B cell (primary cell): ENCODE data around the gene NPAS3. TPM values are rescaled to one million over a fixed set of nuclear protein-coding genes. Genes with fewer than 3 reads are reported as not detected.

Source experiments
- ATAC-seq: fragments of 200-7000 bp; cut with Tn5 transposase; one replicate; pipeline ENCODE4 v1.10.0; 2021; ENCODE audit warnings: low read depth, mild to moderate bottlenecking, moderate number of reproducible peaks, moderate library complexity
- CTCF ChIA-PET: fragments of 350-600 bp; sonication (Branson Sonifier 250); formaldehyde crosslinking; loops from one replicate; lab custom pipeline; 2021; ENCODE audit warnings: antibody characterized with exemption, inconsistent platforms; lab: Charles Lee
- POLR2A ChIA-PET: fragments of 350-600 bp; sonication (Branson Sonifier 250); formaldehyde crosslinking; loops from one replicate; lab custom pipeline; 2021; ENCODE audit warnings: antibody characterized with exemption; lab: Charles Lee
- DNase-seq: peaks from one replicate; pipeline ENCODE4 v3.0.0; 2013
- H2AFZ ChIP-seq: 2 replicates; pipeline ENCODE4 v1.6.1; 2012; ENCODE audit warnings: mild to moderate bottlenecking, low read depth, low read length; ENCODE audit not compliant: insufficient read depth, poor library complexity, severe bottlenecking
- H3K27ac ChIP-seq, 2 donors: 1 replicate in 1 of 2; 2 replicates in 1 of 2; pipeline ENCODE4 v1.5.1; 2012 to 2013; ENCODE audit warnings: low read length in 2 of 2, mild to moderate bottlenecking in 2 of 2, moderate library complexity in 1 of 2
- H3K27me3 ChIP-seq, 4 experiments: fragments of 200-600 bp in 1 of 4; sonication (generic) in 1 of 4; replicated peaks in 1 of 4; 1 replicate in 2 of 4; 2 replicates in 2 of 4; pipeline versions ENCODE4 v1.6.1 to v1.7.0; 2013 to 2016; ENCODE audit warnings: low read length in 3 of 4, mild to moderate bottlenecking in 2 of 4, mixed read lengths in 1 of 4, moderate library complexity in 1 of 4; ENCODE audit not compliant: insufficient read depth in 4 of 4, control insufficient read depth in 3 of 4; ENCODE audit errors: control extremely low read depth in 1 of 4
- H3K36me3 ChIP-seq, 2 experiments: replicated peaks in 1 of 2; 1 replicate in 1 of 2; 2 replicates in 1 of 2; pipeline versions ENCODE4 v1.6.1 to v1.7.1; 2013; ENCODE audit warnings: low read length in 1 of 2; ENCODE audit not compliant: insufficient read depth in 2 of 2, control insufficient read depth in 1 of 2; ENCODE audit errors: control extremely low read depth in 1 of 2, extremely low read depth in 1 of 2
- H3K4me1 ChIP-seq, 2 donors: fragments of 200-600 bp in 1 of 2; sonication (generic) in 1 of 2; 1 replicate in 1 of 2; 2 replicates in 1 of 2; pipeline versions ENCODE4 v1.5.1 to v1.6.1; 2013 to 2017; ENCODE audit warnings: low read length in 2 of 2; ENCODE audit not compliant: control insufficient read depth in 2 of 2, insufficient read depth in 2 of 2
- H3K4me2 ChIP-seq: replicated peaks from 2 replicates; pipeline ENCODE3; 2012; ENCODE audit warnings: mild to moderate bottlenecking, low read depth, low read length; ENCODE audit not compliant: poor library complexity, severe bottlenecking
- H3K4me3 ChIP-seq, 5 experiments: fragments of 200-600 bp in 1 of 5; sonication (generic) in 1 of 5; 1 replicate in 3 of 5; 2 replicates in 2 of 5; pipeline versions ENCODE4 v1.5.1 to v1.7.0; 2011 to 2016; ENCODE audit warnings: low read length in 4 of 5, mild to moderate bottlenecking in 4 of 5, low read depth in 2 of 5, control low read depth in 1 of 5, moderate library complexity in 1 of 5; ENCODE audit not compliant: insufficient read depth in 1 of 5; ENCODE audit errors: control extremely low read depth in 1 of 5, extremely low read depth in 1 of 5
- H3K79me2 ChIP-seq: fragments of 200-600 bp; sonication (generic); one replicate; pipeline ENCODE4 v1.6.0; 2016; ENCODE audit warnings: low read length; ENCODE audit not compliant: control insufficient read depth, insufficient read depth
- H3K9ac ChIP-seq: fragments of 200-600 bp; sonication (generic); 2 replicates; pipeline ENCODE4 v1.6.1; 2017; ENCODE audit warnings: mild to moderate bottlenecking, low read length, moderate library complexity
- H3K9me3 ChIP-seq, 3 donors: one replicate each; pipeline versions ENCODE4 v1.6.1 to v1.7.1; 2013; ENCODE audit warnings: low read length in 2 of 3; ENCODE audit not compliant: control insufficient read depth in 2 of 3, insufficient read depth in 1 of 3; ENCODE audit errors: control extremely low read depth in 1 of 3
- H4K20me1 ChIP-seq: 2 replicates; pipeline ENCODE4 v1.6.0; 2012; ENCODE audit warnings: mild to moderate bottlenecking, low read length; ENCODE audit not compliant: insufficient read depth, control insufficient read depth, poor library complexity, severe bottlenecking
- H3K27ac Mint-ChIP-seq: one replicate; pipeline ENCODE4 v1.8.0; 2021; ENCODE audit warnings: mixed read lengths
- H3K27me3 Mint-ChIP-seq: one replicate; pipeline ENCODE4 v1.8.0; 2021; ENCODE audit warnings: mixed read lengths
- H3K4me1 Mint-ChIP-seq: one replicate; pipeline ENCODE4 v1.8.0; 2021; ENCODE audit warnings: mixed read lengths
- H3K4me3 Mint-ChIP-seq: one replicate; pipeline ENCODE4 v1.8.0; 2021; ENCODE audit warnings: mixed read lengths
- H3K9me3 Mint-ChIP-seq: one replicate; pipeline ENCODE4 v1.8.0; 2022; ENCODE audit warnings: mixed read lengths; ENCODE audit not compliant: insufficient read depth
- CTCF ChIP-seq: fragments of 200-600 bp; IDR thresholded peaks from one replicate; pipeline ENCODE4 v1.8.0; 2022; ENCODE audit warnings: antibody characterized with exemption, mild to moderate bottlenecking
- EZH2 ChIP-seq: IDR thresholded peaks from 2 replicates; pipeline ENCODE4 v1.6.1; 2012; ENCODE audit warnings: borderline replicate concordance, low read depth, mild to moderate bottlenecking, moderate library complexity, low read length; ENCODE audit not compliant: insufficient read depth, poor library complexity, severe bottlenecking
- WGBS: methylation state at CpG from one replicate; pipeline ENCODE4 v1.1.5; 2013; ENCODE audit warnings: missing lambda C conversion rate; ENCODE audit not compliant: insufficient coverage; 5-methylcytosine and 5-hydroxymethylcytosine counted together
- intact Hi-C: fragments of 100-400 bp; cut with micrococcal nuclease; formaldehyde crosslinking; loops from one replicate; pipeline ENCODE4 v1.10.0; 2022
- polyA plus RNA-seq: library from polyadenylated mRNA; depleted of rRNA; stranded (reverse); fragments of >200 nt; gene quantifications from 2 replicates; pipeline ENCODE4 v1.2.3, GENCODE V29; 2012
- total RNA-seq, 2 donors: library from RNA; stranded (reverse); fragments of 120-200 nt in 1 of 2; gene quantifications; 1 replicate in 1 of 2; 2 replicates in 1 of 2; pipeline versions ENCODE4 v1.2.3 to v1.2.4, GENCODE V29; 2013 to 2022

The NPAS3 gene
- total and polyA plus RNA-seq, 2 donors (not counting 1 experiment from before 2014, with no cell fraction given): not detected

GRCh38 chr14:33670235-33670634 is 731.6 kb downstream of the NPAS3 start:
- Histone ChIP-seq H3K9me3 (peaks cover 0 to 4% (median 0%) of the 10 kb centered on the region in 3 donors), H3K4me1 (no peaks in the 10 kb centered on the region), H3K36me3 (no peaks in the 10 kb centered on the region), H3K27ac (no peak overlapping the region), H3K4me3 (no peak overlapping the region), H3K79me2 (no peaks in the 10 kb centered on the region), H4K20me1 (no peaks in the 10 kb centered on the region), H3K4me2 (no peak overlapping the region), H2AFZ (no peak overlapping the region), H3K27me3 (no peaks in the 10 kb centered on the region), H3K9ac (no peak overlapping the region)
- ATAC-seq (no peak), DNase-seq (no peak)
- Mint-ChIP-seq H3K4me3 (no peak overlapping the region), H3K9me3 (no peaks in the 10 kb centered on the region), H3K27ac (no peak overlapping the region), H3K27me3 (no peaks in the 10 kb centered on the region), H3K4me1 (no peaks in the 10 kb centered on the region)
- no peak for TF ChIP-seq EZH2
- no peak for TF ChIP-seq CTCF
- ChIA-PET POLR2A (no interaction called here), CTCF (no interaction called here)
- intact Hi-C loops: no loop called here
- no CpG with 5 or more reads among the region's 5 CpGs for WGBS

- H3K4me2 ChIP-seq: no peak overlapping the region
- H3K9me3 ChIP-seq: peaks cover 0 to 4% (median 0%) of the 10 kb centered on the region in 3 donors
- no peak overlapping the region for H2AFZ ChIP-seq
- H3K4me3 Mint-ChIP-seq: no peak overlapping the region
- no peaks in the 10 kb centered on the region for H3K27me3 Mint-ChIP-seq
- H3K4me1 Mint-ChIP-seq: no peaks in the 10 kb centered on the region
- no peaks in the 10 kb centered on the region for H3K36me3 ChIP-seq
- no peak overlapping the region for H3K27ac Mint-ChIP-seq
- TF ChIP-seq EZH2: no peak
- TF ChIP-seq CTCF: no peak
- no peaks in the 10 kb centered on the region for H3K4me1 ChIP-seq
- DNase-seq (no peak), ATAC-seq (no peak)
- H3K9me3 Mint-ChIP-seq: no peaks in the 10 kb centered on the region
- H4K20me1 ChIP-seq: no peaks in the 10 kb centered on the region
- ChIA-PET POLR2A (no interaction called here), CTCF (no interaction called here)
- no peak overlapping the region for H3K27ac ChIP-seq
- H3K27me3 ChIP-seq: no peaks in the 10 kb centered on the region
- no peak overlapping the region for H3K4me3 ChIP-seq
- H3K9ac ChIP-seq: no peak overlapping the region
- WGBS: no CpG with 5 or more reads among the region's 1 CpG
- intact Hi-C loops: no loop called here
- H3K79me2 ChIP-seq: no peaks in the 10 kb centered on the region
Measured at GRCh38 chr14:33671556-33671955, 732.9 kb downstream of the NPAS3 start.
